ENCODE results near the gene ATG7.

DNA sequence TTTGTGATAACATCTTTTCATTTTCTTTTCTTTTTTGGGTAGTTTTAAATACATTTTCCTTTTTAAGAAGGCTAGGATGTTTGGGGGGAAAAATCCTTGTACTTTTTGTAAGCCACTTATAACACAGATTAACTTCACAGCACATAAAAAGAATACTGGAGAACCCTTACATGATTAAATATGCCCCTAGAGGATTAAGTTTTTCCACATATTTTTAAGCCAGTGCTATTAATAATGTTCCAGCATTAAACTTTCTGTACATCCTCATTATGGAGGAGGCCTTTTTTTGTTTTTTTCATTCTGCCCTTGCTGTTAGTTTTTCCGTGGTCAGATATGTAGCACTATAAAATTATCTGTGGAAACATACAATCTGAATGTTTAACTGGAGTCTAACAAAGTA is 147.9 kb downstream of the ATG7 start:
- TF ChIP-seq EZH2phosphoT487 (IDR thresholded peaks at IDR 0.05; ENCODE audit: low read length): no peak
- TF ChIP-seq, protein P1, sequence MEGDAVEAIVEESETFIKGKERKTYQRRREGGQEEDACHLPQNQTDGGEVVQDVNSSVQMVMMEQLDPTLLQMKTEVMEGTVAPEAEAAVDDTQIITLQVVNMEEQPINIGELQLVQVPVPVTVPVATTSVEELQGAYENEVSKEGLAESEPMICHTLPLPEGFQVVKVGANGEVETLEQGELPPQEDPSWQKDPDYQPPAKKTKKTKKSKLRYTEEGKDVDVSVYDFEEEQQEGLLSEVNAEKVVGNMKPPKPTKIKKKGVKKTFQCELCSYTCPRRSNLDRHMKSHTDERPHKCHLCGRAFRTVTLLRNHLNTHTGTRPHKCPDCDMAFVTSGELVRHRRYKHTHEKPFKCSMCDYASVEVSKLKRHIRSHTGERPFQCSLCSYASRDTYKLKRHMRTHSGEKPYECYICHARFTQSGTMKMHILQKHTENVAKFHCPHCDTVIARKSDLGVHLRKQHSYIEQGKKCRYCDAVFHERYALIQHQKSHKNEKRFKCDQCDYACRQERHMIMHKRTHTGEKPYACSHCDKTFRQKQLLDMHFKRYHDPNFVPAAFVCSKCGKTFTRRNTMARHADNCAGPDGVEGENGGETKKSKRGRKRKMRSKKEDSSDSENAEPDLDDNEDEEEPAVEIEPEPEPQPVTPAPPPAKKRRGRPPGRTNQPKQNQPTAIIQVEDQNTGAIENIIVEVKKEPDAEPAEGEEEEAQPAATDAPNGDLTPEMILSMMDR (IDR thresholded peaks at IDR 0.05; ENCODE audit: low read length): no peak

All from MM.1S (cell line).